Erythroblast (primary cell): Measurements from ENCODE around the gene URI1.

ENCODE experiments used
- DNase-seq, 2 experiments: peaks; one replicate each; lab custom pipeline; 2025; lab: John Stamatoyannopoulos, UW
- GATA1 ChIP-seq: IDR thresholded peaks from 2 replicates; pipeline ENCODE4 v1.6.1; 2011; ENCODE audit warnings: low read depth, mild to moderate bottlenecking, control low read depth, low read length, moderate library complexity
- POLR2A ChIP-seq: IDR thresholded peaks from 2 replicates; pipeline ENCODE4 v1.6.1; 2011; ENCODE audit warnings: mild to moderate bottlenecking, low read length

URI1 gene

GRCh38 chr19:29969891-29970290 lies 27.9 kb downstream of the URI1 start:
- TF ChIP-seq GATA1 (no peak), POLR2A (no peak)
- DNase-seq = no peak

GRCh38 chr19:29971002-29971401 lies 29.0 kb downstream of the URI1 start:
- TF ChIP-seq POLR2A (no peak), GATA1 (no peak)
- DNase-seq = no peak

GRCh38 chr19:29971648-29972047 lies 29.6 kb downstream of the URI1 start:
- no peak for DNase-seq
- no peak for TF ChIP-seq GATA1

GRCh38 chr19:29974701-29975100 lies 32.7 kb downstream of the URI1 start:
- TF ChIP-seq POLR2A (no peak), GATA1 (no peak)
- DNase-seq = no peak

- DNase-seq = no peak
- TF ChIP-seq POLR2A (no peak), GATA1 (no peak)
Observed at GRCh38 chr19:29976151-29976943, 34.3 kb downstream of the URI1 start.

- DNase-seq = no peak
- no peak for TF ChIP-seq POLR2A
- TF ChIP-seq GATA1 = no peak
Observed at GRCh38 chr19:29978080-29978479, 36.0 kb downstream of the URI1 start.

- DNase-seq = no peak
- TF ChIP-seq GATA1 (no peak), POLR2A (no peak)
Observed at GRCh38 chr19:29983568-29983967, 41.5 kb downstream of the URI1 start.

GRCh38 chr19:29985196-29985595 lies 43.2 kb downstream of the URI1 start:
- no peak for TF ChIP-seq GATA1
- no peak for TF ChIP-seq POLR2A
- DNase-seq = no peak

GRCh38 chr19:29988351-29988750 lies 46.3 kb downstream of the URI1 start:
- no peak for TF ChIP-seq GATA1
- TF ChIP-seq POLR2A = no peak
- peak; percentile 25 to 37 for DNase-seq

GRCh38 chr19:29992233-29992867 lies 50.3 kb downstream of the URI1 start:
- TF ChIP-seq GATA1 (no peak), POLR2A (no peak)
- DNase-seq = no peak

GRCh38 chr19:29999490-29999889 lies 57.5 kb downstream of the URI1 start:
- TF ChIP-seq GATA1 = no peak
- TF ChIP-seq POLR2A = no peak
- no peak for DNase-seq

- TF ChIP-seq POLR2A = no peak
- no peak for TF ChIP-seq GATA1
- no peak for DNase-seq
Observed at GRCh38 chr19:30000862-30001261, 58.8 kb downstream of the URI1 start.

GRCh38 chr19:30001301-30001700 lies 59.3 kb downstream of the URI1 start:
- TF ChIP-seq GATA1 (no peak), POLR2A (no peak)
- DNase-seq = no peak

- TF ChIP-seq POLR2A = no peak
- DNase-seq = peak; percentile 3 to 6
Observed at GRCh38 chr19:30001791-30002190, 59.8 kb downstream of the URI1 start.

- TF ChIP-seq GATA1 (no peak), POLR2A (no peak)
- no peak for DNase-seq
Observed at GRCh38 chr19:30003866-30004265, 61.8 kb downstream of the URI1 start.
